ENCODE results near the gene EIF1.

- TF ChIP-seq REST (IDR thresholded peaks at IDR 0.05; ENCODE audit: unreplicated experiment) (no peak), CTCF (conservative IDR thresholded peaks at IDR 0.05; ENCODE audit: low read depth in 2 of 2) (no peak), NANOG (IDR thresholded peaks at IDR 0.05; ENCODE audit: borderline replicate concordance) (no peak)
These were observed 21.2 kb upstream of the EIF1 start for GRCh38 chr17:41667280-41668041.

Data from GM23338 (cell line).